Stimulated activated CD4-positive, alpha-beta T cell treated with anti-CD3 and anti-CD28 coated beads, Interleukin-1b, Interleukin-23, amount 100 ng/mL, for 24 hours (primary cell): ENCODE measurements around the gene SLC22A6.

Source experiments
- DNase-seq, 4 experiments: peaks; one replicate each; pipeline ENCODE4 v3.0.0-alpha.2; 2020; ENCODE audit warnings: low read depth in 4 of 4, low spot score in 1 of 4

The SLC22A6 gene, protein sequence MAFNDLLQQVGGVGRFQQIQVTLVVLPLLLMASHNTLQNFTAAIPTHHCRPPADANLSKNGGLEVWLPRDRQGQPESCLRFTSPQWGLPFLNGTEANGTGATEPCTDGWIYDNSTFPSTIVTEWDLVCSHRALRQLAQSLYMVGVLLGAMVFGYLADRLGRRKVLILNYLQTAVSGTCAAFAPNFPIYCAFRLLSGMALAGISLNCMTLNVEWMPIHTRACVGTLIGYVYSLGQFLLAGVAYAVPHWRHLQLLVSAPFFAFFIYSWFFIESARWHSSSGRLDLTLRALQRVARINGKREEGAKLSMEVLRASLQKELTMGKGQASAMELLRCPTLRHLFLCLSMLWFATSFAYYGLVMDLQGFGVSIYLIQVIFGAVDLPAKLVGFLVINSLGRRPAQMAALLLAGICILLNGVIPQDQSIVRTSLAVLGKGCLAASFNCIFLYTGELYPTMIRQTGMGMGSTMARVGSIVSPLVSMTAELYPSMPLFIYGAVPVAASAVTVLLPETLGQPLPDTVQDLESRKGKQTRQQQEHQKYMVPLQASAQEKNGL

DNA sequence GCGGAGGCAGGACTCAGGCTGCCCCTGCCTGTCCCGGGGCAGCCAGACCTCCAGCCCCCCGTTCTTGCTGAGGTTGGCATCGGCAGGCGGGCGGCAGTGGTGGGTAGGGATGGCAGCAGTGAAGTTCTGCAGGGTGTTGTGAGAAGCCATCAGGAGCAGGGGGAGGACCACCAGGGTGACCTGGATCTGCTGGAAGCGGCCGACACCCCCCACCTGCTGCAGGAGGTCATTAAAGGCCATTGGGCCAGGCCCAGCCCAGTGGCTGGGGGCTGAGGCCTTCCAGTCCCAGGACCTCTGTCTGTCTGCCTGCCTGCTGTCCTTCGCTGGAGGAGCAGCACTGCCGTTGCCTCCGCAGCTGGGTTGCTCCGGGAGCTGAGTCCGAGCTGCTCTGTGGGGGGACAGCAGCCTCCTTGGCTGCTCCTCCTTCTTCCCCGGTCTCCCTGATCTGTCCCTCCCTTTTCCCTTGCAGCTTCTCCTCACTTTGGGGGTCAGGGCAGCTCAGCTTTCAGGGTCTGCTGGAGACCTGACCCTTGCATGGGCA, at the start of gene SLC22A6:
Gene SLC22A6, minus strand, starts transcription at position 517 of the 541 bp plus-strand sequence. Its CDS starts 277 bp downstream, at position 240.
- DNase-seq: no peak

DNA sequence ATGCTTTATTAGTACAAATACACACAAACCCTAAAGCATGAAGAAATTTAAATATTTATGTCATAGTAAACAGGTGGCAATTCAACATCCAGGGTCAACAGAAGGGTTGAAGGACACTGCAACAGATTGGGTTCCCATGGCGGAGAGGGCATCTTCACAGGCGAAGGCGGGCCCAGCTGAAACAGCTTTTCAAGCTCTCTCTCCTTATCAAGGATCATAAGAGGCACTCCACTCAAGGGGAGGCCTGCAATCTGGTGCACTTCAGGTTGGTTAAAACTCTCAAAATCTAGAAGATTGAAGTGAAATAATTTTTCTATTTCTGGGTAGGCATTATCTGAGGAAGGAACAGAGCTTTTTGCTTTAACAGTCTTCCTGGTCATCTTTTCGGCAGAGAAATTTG, 47.7 kb upstream of the SLC22A6 start:
- no peak for DNase-seq

DNA sequence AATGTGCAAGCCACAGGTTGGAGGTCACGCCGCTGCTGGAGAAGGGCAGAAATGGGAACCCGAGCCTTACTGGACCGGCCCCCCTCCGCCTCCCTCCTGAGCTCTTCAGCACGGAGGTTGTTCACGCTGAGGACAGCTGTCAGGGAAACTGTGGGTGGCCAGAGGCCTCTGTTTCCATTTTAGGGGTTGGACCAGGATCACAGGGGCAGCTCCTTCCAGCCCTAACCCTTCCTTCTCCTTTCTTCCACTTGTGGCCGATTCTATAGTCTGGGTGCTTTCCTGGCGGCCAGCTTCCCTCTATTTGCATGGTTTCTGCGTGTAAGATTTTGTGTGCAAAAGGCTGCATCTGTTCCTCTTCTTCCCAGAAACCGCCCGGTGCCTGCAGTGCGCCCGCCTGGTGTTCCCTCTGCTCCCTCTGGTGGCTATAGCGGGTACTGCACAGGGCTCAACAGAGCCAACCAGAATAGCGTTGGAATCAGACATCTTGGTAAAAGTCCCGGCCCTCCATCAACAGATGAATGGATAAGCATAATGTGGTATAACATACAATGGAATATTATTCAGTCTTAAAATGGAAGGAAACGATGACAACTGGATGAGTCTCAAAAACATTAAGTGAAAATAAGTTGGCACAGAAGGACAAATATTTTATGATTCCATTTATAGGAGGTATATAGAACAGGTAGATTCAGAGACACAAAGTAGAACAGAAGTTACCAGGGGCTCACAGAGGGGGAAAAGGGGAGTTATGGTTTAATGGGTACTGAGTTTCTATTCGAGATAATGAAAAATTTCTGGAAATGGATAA, 39.3 kb upstream of the SLC22A6 start:
- DNase-seq: peak; percentile 79 to 93 (median 85)

DNA sequence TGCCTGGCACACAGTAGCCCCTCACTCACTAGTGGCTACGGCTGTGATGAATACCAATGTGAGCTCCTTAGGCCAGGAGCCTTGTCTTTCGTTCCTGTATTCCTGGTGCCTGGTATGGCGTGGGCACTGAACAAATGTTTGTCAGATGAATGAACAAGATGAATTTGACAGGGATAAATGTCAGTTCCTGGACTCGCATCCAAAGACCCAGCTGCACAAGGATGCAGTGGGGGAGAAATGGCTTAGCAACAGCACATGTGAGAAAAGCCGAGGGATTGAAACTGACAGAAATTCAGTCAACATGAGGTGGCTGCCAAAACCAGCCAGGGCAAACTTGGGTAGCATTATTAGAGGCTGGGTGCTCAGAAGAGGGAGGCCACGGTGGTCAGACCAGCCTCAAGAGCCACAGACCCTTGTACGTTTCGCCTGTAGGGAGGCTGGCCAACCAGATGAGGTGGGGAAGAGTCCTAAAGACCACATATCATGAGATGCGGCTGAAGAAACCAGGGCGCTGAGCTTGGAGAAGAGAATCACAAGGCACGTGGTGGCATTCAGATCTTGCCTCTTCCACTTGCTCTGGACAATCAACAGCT, 38.6 kb upstream of the SLC22A6 start:
- DNase-seq: no peak

DNA sequence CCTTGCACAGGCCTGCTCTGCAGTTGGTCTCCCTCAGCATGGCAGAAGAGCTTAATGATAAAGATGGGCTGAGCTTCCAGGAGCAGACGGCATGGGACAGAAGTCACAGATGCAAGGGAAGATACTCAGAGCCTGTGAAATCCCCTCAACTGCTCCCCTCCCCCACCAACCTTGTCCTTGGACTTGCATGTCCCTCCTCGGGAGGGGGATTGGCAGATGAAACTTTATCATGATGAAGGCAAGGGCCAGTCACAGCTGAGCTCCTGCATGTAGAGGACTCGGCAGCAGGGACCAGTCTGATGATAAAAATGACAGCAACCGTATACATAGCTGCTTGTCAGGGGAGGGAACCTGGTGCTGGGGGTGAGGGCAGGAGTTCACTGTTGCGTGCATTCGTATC, 37.7 kb upstream of the SLC22A6 start:
- DNase-seq: no peak

DNA sequence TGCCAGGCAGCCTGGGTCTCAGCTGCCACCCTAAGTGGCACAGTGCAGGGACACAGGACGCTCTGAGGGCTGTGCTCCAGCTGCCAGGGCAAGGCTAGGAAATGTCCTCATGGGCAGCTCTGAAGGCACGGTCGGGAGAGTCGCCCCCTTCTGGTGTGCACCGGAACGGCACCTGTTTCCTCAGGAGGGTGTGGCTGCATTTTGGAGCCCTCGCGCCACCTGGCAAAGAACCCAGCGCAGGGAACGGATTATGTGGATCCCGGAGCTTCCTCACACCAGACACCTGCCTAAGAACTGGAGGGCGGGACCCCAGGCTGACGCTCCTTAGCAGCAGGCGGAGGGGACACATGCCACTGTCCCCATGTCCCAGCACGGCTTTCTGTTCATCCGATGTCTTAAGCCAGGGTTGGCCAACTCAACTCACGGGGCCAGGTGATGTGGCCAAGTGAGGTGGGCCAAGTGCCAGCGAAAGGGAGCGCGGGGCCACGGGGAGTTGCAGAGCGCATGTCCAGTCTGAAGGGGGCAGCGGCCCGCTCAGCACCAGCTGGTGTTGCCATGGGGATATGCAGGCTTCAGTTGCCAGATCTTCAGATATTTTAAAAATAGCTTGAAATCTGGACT, 36.0 kb upstream of the SLC22A6 start:
- peak in 3 of 4 experiments; percentile 7 to 13 (median 10) for DNase-seq

DNA sequence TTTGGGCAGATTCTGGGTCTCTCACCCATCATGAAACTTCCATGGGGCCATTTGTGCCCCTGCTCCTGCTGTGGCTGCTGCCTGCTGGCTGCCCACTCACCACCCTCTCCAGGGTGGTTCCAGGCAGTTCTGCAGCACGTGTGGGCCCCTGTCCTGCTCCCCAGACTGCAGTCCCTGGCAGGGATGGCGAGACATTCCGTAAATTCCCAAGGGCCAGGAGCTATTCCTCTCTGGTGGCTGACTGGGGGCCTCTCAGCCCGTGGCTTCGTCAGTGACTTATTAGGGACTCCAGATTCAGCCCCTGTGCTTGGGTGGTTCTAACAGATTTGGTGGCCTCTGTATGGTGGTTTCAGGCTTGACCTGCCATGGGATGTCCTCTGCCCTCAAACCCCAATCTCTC, 34.7 kb upstream of the SLC22A6 start:
- DNase-seq: no peak

DNA sequence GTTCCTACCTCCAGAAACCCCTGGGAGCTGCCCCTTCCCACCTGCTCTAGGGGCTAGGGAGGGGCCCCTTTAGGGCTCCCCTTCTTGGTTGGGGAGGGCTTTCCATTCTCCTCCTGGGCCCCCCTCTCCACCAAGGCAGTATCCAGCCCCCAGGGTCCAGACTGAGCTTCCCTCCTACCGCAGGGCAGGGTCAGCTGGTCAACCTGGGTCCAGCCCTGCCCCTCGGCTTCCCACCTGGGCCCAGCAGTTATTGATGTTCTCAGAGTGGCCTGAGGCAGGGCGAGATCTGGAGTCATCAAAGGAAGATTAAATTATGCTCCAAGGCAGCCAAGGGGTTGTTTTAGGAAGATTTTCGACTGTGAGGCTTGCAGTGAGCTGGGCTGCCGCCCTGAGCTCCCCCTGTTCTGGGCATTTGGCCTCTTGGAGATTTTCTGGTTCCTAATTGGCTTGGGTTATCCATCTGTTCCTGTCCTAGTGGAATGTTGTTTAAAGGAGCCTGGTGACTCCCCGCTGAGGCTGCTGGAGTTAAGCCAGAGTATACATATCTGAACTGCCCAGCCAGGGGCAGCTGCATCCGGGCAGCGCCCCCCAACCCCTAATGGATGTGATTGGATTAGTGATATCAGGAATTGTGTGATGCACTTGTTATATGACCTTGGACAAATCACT, 32.7 kb upstream of the SLC22A6 start:
- DNase-seq: no peak

DNA sequence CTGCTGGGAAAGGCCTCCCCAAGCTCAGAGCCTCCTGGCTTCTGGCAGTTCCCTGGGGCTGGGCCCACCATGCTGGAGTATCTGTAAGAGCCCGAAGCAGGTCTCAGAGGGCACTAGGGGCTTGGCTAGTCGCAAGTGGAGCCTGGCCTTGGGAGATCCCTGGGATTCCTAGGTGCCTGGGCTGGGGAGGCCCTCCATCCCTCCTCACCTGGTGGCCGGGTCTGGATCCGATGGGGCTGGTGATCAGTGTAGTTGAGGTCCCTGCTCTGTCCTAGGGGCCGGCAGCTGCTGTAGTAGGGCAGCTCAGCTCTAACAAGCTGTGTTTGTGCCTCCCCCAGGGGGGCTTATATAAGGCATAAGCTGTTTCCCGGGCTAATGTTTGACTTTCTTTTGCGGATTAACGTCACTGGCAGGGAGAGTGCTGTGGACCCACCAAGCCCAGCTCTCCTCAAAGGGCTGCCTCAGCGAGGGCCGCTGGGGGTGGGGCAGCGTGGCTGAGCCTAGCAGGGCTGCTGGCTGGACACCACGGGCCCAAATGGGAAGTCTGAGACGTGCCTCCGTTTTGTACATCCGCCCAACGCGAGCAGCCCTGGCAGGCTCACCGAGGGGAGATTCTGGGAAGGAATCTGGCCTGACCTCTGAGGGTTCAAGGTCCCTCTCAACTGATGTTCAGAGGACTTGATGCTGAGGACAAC, 30.9 kb upstream of the SLC22A6 start, which contains the start of gene SLC22A8:
Gene SLC22A8, minus strand, starts transcription at position 321 of the 695 bp plus-strand sequence. CDS start 883 bp downstream, outside the sequence.
- no peak for DNase-seq

DNA sequence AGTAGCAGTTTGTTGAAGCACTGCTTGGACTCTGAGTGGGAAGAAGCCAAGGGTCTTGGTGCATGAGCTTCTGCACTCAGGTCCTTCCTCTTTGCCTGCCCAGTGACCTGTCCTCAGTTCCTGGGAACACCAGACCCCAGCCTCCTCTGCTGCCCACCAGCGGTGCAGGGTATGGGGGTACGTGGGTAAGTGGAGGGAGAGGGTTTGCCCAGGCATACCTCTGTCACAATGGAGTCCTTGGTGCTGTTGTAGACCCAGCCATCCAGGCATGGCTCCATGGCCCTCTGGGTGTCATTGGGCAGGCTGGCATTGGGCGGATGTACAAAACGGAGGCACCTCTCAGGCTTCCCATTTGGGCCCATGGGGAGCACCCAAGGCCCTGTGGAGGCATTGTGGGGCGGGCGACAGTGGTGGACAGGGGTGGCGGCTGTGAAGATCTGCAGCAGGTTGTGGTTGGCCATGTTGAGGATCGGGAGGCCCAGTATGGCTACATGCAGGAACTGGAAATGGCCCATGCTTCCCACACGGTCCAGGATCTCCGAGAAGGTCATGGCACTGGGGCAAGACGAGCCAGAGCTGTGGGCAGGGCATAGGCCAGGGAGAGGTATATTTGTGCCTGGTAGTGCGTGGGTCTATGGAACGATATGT, 29.8 kb upstream of the SLC22A6 start:
- no peak for DNase-seq

DNA sequence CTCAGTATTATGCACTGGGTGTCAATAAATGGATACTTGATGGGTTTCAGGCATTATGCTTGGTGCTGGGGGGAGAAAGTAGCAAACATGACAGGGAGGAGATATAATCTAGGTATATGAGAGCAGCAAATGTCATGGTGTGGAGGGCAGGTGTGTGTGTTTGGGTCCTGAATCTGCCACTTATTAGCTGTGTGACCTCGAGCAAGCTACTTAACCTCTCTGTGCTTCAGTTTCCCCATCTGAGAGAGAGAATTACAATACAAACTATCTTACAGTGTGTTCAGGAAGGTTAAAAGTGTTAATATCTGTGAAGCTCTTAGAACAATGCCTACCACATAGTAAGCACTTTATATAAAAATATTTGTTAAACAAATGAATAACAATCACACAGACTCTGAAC, 28.1 kb upstream of the SLC22A6 start:
- DNase-seq: no peak

DNA sequence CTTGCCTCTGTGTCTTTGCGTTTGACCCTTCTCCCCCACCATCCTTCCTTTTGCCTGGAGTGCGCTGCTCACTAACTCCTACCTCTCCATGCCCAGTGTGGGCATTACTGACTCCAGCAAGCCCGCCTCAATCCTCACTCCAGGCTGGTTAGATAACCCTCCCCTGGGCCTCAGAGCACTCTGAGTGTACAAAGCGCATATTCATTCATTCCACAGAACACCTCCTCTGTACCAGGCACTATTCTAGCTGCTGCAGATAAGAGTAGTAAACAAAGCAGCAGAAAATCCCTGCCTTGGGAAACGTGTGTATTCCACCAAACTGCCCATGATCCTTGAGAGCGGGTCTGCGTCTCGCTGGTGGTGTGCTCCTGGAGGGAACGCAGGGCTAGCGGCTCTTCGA, 27.7 kb upstream of the SLC22A6 start:
- no peak for DNase-seq

DNA sequence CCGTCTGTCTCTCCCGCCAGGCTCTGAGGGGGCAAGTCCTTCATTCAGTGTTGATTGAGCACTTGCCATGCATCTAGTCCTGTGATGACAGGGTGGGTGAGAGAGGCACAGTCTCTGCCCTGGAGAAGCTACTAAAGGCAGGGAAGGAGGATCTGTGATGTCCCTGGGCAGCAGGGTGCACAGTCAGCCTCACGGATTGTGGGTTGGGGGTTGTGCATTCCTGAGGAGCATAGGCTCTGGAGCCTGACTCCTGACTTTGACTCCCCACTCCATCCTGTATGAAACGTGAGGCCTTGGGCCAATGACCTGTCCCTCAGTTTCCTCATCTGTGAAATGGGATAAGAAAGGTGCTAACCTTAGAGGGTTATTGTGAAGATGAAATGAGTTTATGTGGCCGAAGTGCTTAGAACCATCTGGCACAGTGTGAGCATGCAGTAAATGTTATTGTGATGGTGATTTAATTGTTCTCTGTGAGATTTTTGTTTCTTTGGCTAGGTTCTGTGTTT, 26.2 kb upstream of the SLC22A6 start:
- DNase-seq: no peak

DNA sequence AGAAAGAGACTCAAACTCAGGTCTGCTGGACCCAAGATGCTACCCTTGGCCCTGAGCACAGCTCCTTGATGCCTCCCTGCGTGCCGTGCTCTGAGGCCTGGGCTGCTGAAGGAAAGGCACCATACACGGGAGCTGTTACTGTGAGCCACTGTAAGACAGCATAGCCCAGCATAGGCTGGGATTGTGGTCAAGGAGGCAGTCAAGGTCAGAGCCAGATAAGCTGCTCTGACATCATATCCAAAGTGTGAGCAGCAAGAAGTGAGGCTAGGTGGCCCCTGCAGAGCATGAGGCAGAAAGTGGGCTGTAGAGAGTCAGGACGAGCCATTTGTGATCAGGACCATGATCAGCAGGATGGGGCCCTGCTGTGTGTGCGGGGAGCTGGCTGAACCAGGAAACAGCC, 23.2 kb upstream of the SLC22A6 start:
- no peak for DNase-seq

DNA sequence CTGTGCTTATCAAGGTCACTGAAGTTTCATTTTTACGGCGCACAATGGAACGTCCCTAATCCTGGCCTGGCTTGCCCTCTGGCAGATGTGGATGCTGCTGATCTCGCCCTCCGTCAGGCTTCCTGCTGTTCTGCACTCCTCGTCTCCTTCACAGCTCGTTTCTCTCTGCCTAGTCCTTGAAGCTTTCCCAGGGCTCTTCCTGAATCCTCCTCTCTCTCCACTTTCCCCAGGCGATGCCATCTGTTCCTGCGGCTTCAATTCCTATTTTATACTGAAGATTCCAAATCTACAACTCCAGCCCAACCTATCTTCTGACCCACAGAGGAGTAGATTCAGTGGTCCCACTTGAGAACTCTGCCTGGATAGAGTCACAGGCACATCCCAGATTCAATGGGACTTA, 16.7 kb upstream of the SLC22A6 start:
- no peak for DNase-seq

DNA sequence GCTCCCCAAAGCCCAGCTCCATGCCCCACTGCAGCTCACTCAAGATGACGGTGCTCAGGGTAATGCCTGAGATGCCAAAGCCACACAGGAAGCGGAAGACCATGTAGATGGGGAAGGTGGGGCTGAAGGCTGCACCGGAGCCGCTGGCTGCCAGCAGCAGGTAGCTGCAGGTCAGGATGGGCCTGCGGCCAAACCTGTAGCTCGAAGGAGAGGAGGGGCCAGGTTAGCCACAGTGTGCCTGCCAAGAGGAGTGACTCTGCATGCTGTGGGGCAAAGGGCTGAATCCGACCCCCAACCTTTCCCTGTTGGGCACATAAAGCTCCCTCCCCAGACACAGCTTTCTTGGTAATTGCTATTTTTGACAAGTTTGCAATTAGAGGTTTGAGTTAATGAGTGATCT, 14.9 kb upstream of the SLC22A6 start:
- DNase-seq: no peak

DNA sequence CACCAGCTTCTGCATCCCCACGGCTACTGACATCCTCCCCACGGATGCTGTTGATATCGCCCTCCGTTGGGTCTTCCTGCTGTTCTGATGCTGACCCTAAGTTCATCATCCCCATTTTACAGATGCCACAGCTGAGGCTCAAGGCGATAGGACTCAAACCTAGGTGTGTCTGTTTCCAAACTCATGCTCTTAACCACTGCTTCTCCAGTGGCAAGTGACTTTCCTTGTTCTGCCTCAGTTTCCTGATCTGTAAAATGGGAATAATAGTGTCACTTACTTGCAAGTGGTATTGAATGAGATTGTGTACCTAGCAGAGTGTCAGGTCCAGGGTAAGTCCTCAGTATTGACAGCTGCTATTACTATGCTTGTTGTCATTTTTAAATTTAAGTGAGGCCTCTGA, 14.4 kb upstream of the SLC22A6 start:
- no peak for DNase-seq

DNA sequence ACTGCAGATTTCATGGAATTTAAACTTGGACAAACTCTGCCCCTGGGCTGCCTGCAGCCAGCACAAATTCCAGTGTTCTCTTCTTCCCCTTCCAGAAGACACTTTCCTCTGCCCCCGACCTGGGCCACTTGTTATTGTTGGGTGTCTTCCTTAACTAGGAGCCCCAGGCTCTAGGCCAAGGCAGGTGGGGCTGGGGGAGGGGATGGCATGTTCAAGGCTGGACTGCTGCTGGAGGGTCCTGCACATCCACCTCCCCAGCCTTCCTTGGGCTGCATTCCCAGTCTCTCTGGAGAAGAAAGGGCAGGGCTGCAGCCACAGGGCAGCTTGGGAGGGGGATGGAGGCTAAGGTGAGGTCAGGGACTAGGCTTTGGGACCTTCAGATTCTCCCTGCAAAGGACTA, 11.5 kb upstream of the SLC22A6 start:
- no peak for DNase-seq

DNA sequence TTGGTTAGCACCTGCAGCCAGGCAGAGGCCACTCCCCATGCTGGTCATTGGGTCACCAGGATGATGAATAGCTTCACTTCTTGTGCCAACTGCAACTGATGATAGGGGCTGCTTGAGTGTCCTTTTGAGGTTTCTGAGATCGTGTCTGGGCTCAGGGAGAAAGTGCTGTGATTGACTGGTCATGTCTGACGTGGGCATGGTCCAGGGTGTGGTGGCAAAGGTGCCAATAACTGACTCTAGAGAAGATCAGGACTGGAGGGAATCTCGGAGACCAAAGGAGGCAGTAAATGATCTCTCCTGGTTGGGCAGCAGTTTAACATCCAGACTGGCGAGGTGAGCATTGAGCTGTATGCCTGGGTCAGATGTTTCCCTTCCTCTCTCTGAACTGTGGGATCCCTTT, 10.0 kb upstream of the SLC22A6 start:
- DNase-seq: no peak
